Femur (tissue), 1 donor: ENCODE results near the gene FAM9C.
"Not testable (repeated sequence)": the region's sequence is repeated elsewhere in the genome, so short reads cannot be mapped to it uniquely, and the experiment has no call there.

ENCODE experiments used
- DNase-seq: peaks from one replicate; pipeline ENCODE4 v3.0.0-alpha.2; 2017

The FAM9C gene

DNA sequence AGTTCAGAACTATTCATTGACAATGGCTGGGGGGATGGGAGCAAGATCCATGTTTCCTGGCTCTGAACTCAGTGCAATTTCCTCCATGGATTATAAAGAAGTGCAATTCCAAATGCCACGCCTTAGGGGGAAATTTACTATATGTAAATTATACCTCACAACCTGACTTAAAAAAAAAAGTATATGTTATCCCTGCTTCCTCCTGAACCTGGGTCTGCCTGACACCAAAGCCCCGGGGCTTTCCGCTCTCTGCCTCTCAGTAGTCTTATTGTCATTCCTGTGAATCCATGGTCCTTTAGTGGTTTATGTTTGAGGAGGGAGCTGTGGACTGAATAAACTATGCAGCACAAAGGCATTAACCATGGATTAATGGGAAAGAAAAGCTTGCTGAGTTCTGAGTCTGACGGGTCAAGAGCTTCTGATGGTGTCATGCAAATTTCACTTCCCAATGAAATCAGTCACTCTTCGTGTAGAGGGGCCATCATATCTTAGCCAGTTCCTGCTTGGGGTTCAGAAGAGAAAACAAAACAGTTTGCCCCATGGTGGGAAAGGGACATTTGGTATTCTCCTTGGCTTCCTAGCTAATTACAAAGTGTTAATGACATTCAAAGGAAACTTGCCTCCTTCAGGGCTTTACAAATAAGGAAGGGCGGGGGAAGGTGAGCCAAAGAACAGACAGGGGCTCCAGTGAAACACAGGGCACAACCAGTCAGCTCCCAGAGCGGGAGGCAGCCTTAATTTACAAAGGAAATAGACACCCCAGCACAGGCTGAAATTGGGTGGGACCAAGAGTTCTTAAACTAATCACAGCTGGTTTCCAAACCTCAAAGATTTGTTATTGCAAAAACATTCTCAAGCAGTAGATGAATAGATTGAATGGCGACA, 14.3 kb downstream of the FAM9C start:
- DNase-seq: no peak

DNA sequence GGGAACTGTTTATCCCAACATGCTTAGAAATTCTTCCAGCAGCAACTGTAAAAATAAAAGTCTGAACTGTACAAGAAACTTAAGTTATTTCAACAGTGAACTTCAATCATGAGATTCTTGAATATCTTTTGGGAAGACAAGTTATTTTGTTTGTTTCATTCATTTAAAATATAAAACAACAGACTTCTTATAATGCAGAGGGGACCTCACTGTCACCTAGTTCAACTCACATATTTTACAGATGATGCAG, 14.9 kb downstream of the FAM9C start:
- no peak for DNase-seq

DNA sequence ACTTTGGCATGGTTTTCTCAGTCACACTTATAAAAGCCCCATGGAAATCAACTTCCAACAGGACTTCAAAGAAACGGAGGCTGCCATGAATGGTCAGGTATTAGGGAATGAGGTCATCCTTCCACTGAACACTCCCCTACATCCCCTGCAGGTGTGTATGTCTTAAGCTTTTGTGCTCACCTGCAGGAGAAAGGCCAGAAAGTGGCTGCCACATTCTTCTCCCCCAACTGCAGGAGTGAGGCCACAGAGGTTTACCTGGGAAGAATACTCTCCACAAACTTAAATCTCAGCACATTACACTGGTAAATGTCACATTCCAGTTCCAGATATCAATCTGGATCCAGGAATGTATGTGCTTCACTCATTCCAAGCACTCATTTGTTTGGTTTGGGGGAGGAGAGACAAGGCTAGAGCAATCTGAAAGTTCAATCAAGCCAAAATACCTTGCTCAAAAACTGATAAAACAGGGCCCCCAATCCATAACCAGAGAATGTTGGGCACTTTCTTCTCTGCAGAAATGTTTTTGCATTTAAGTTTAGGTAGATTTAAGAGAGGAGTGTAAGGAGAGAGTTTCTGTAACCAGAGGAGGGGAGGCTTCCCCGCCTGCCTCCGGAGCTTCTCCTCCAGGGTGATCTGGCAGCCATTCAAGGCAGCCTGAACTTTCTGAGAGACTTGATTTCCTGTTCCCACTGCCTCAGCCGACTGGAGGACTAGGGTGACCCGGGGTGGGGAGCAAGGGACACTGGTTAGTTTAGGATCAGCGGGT, 15.4 kb downstream of the FAM9C start:
- DNase-seq: peak; percentile 53

DNA sequence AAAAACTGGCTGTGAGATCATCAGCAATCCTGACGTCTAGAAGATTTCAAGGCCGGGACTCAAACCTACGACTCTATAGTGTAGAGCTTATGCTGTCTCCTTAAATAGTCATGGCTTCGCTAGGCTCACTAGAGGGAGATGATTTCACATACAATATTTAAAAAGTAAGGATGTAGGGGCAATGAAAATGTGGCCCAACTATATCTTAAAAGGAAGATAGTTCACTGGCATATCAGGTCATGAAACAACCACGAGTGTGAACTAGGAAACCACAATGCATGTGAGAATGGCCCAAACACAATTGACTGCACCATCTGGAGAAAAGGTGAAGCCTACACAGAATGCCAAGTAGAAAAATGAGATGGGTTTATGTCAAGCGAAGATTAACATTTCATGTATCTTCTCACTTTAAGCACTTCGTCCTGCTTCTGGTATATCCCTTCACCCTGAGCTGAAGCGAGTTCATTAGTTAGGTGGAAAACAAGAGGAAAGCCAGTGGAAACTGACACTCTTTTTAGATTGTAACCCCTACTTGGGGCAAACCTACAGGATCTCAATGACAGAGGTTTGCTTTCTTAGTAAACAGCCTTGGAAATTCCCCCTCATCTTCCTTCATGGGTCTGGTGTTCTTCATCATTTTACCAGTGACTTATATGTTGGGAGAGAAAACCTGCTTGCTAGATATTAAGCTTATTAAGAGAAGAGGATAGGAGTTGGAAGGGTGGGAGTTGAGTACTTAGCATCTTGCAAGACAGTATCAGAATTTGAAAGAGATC, 17.4 kb downstream of the FAM9C start:
- no peak for DNase-seq

DNA sequence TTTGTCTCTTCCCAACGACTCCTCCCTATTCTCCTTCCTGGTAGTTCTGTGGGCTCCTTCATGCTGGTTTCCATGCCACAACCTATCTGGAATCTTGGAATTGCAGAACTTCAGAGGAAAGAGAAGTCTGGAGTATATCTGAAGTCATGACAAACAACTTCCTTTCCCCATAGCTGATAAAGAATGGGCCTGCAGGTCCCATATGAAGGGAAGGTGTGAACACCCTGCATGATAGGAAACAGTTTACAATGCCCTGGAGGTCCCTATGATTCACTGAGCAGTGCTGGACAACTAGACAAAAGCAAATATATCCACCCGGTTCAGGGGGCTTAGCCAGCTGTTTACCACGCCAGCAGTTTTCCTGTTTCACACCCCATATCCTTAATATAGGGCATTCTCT, 19.4 kb downstream of the FAM9C start:
- no peak for DNase-seq

DNA sequence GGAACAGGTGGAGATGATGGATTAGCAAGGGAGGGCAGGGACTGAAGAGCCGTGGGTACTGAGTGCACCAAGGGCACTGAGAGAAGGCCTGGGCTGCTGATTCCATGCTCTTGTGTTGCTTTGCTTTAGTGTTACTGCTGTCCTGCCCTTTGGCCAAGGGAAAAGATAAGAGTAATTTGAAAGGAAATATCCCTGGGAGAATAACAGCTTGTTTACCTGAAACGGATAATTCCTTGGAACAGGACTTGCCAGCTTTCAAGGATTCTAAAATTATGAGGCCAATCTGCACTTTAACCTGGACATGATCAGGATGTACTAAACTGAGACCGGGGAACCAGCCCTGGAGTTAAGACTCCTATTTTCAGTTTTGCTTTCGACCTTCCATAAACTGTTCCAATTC, 20.4 kb downstream of the FAM9C start:
- no peak for DNase-seq

DNA sequence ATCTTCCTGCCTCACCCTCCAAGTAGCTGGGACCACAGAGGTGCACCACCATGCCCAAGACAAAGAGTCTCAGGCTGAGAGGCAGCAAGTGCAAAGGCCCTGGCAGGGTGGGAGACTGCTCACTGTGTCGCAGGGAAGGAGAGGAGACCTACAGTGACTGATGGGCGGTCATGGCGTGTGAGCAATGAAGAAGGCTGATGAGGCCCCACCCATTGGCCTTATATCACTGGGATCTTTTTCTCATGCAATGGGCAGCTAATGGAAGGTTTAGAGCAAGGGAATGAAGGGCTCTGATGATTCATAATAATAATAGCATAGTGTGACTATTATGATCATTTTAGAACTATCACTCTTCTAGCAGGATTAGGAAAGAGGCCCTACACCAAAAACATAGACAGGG, 20.9 kb downstream of the FAM9C start:
- no peak for DNase-seq

DNA sequence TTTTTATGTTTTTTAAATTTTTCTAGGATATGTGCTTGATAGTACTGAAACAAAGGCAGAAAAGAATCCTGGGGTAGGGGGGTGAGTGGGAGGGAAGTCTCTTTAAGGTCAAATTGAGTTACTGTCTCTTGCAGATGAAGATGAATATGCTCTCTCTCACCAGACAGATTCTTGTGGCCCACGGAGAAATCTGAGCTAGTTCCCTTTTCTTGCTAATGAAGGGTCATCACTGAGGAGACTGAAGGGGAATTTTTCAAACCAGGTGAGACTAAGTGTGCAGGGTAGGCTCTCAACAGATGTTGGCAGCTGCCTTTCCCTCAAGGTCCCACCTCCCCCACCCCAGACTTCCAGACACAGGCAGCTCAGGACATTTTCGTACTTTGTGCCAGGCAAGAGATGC, 21.5 kb downstream of the FAM9C start:
- no peak for DNase-seq

DNA sequence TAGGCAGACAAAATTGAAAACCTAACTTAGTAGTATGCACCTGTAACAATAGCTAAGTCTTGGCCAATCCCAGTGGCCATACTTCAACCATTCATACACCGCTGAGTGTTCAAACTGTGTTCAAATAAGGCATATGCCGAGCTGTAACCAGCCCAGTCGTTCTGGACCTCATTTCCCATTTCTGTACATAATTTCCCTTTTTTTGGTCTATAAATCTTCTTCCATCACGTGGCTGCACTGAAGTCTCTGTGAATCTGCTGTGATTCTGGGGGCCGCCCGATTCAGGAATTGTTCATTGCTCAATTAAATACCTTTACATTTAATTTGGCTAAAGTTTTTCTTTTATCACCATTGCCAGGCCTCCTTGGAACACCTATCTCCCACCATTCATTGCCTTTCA, 27.7 kb downstream of the FAM9C start:
- not testable (repeated sequence) for DNase-seq

DNA sequence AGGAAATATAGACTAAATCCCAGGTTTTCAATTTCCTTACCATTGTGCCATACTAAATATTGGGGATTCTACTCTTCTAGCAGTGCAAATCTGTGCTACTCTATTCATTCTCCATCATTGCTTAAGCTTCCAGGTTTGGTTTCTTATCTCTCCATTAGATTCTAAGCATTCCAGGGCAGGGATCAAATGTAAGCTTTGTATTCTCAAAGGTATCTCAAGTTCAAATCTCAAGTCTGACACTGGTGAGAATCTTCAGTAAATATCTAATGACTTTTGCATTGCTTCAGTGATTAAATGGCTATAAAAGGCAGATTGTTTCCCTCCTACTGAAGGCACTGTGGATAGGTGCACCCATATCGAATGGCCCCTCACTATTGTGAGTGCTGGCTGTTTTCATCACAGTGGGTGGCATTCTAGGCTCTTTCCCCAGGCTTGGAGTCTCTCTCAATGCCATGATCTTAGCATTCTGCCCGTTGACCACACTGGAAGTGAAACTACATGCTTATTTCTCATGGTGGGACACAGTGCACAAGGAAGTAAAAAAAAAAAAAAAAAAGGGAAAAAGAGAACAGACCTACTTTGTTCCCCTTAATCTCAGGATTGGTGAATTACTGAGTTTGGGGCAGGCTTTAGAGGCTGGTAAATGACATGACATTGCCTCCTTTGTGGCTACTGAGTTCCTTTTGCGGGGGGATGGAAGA, 28.7 kb downstream of the FAM9C start:
- DNase-seq: no peak

DNA sequence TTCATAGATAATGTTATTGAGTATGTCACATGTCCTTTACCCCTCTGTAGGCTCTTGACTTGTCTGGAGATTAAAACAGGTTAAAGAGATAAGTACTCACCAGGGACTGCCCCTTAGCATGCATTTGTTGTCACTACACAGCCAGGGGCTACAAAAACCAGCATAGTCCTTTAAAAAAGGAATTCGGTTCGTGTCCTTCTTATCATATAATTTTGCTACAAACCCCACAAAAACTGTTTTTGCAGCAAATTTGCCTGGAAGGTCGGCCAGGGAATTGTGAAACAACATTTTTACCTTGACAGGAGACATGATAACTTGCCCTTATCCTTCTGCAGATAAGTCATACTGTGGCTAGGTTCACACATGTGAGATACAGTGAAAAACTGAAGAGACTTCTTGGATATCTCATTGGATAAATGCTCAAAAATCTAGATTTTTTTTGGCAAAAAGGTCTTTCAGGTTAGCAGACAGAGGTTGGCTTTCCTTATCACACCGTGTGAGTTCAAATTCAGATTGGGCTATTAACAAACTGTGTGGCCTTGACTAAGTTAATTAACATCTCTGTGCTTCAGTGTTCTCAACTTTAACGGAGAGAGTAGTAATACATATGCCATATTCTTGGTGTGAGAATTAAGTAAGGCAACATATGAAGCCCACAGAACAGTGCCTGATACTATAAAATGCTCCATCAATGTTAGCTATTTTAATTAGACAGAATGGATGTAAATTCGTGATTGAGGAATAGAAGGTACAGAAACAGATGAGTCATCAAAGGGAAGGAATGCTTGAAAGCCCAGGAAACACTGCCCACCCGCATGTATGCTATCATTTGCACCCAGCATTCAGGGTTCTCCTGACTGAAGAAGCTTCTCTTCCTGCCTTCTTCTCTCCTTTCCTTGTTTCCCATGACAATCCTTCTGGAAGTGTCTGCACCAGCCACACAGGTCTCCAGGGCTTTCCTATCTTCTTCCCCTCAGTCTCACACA, 30.0 kb downstream of the FAM9C start:
- DNase-seq: no peak

DNA sequence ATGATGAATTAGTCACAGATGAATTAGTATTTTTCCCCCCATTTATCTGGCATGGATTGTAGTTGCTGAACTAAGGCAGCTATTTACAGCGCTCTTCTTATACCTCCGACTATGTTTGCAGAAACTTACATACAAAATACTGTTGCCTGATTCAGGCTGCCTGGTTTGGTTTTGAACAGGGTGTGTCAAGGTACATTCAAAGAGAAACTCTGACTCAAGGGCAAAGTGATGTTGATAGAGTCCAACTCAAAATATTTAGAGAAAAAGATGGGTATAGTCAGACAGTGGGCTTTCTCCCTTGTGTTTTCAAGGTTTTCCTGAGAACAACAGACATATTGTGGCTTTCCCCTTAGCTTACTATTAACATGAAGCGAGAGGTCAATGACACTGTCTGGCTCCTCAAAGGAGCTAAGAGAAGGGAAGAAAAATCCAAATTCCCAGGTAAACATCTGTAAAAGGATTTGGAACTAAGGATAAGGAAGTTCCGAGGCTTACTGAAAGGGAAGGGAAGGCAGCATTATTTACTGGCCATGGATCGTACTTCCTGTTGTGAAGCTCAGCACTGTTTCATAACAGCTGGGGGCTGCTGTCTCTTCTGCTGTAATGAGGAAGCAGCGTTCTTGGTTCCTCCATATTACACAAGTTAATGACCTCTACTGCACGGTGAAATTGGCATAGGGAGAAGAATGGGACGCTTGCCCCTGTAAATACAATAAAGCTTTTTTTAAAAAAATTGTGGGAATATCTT, 30.9 kb downstream of the FAM9C start:
- peak; percentile 36 for DNase-seq

DNA sequence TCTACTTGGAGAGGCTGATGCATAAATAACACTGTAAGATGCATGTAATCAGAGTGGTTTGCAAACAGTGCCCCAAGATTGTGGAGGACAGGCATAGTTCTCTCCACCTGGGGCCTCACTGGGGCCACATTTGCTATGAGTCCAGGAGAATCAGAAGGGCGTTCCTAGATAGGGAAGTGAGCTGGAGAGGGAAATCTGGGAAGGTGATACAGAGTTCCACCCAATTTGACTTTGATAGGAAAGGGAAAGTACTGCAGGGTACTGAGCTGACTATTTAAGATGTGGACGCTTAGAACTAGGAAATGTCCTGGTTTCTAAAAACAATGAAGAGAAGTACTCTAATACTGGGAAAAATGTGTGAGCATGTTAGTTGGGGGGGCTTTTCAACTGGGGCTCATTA, 33.9 kb downstream of the FAM9C start:
- no peak for DNase-seq

DNA sequence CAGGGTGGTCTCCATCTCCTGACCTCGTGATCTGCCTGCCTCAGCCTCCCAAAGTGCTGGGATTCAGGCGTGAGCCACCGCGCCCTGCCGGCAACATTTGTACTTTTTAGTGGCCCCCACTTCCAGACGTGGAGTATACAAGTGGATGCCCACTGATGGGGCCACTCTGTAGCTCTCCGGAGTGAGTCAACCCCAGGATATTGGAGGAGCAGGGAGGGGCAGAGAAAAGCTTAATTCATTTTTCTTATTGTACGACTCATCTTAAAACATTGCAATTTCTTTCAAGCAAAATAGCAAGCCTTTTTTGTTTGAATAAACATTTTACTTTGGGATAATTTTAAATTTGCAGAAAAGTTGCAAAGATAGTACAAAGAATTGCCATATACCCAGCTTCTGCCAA, 34.6 kb downstream of the FAM9C start:
- DNase-seq: no peak

DNA sequence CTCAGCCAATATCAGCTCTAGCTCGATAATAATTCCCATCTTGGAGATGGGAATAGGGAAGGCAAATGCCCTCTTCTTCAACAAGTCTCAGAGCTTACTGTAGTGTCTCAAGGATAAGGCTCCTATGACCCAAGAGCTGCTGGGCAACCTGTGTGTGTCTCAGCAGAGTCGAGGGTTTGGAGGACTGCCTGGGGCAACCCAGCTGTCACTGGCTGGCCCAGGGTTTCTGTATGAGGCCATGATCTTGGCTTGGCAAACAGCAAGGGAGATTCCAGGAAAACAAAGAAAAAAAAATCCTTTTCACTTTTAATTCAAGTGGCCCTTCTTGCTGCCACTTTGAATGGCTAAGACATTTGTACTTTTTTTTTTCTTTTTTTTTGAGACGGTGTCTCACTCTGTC, 35.1 kb downstream of the FAM9C start:
- DNase-seq: no peak

DNA sequence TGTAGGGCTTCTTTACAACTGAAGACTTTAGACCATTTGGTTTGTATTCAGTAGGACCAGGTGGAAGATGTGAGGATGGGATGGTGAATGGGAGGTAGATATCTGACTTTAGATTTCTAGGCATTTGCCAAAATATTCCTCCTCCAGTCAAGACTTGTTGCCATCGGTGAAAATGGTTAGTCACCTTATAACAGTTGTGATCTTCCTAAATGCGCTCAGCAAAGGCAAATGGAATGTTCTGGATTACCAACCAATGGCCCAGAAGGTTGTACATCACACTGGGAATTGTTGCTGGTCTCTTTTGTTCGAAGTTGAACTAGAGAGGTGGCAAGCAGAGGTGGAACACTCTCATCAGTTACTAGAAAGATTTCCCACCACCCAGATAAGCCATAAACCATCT, 35.6 kb downstream of the FAM9C start:
- DNase-seq: no peak

DNA sequence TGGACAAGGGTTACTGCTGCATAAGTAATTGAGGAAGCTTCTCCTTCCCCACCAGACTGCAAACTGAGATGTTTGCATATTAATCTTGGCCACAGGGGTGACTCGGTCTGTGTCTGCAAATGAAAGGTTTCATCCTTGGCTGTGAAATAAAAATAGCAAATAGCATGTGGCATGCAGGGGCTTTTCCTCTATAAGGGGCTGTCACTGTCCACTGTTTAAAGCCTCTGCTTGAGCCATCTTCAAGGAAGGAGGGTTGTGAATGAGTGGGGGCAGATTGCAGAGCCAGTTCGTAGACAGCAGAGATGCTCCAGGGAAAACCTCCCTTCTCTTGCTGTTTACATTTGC, 36.3 kb downstream of the FAM9C start:
- no peak for DNase-seq

DNA sequence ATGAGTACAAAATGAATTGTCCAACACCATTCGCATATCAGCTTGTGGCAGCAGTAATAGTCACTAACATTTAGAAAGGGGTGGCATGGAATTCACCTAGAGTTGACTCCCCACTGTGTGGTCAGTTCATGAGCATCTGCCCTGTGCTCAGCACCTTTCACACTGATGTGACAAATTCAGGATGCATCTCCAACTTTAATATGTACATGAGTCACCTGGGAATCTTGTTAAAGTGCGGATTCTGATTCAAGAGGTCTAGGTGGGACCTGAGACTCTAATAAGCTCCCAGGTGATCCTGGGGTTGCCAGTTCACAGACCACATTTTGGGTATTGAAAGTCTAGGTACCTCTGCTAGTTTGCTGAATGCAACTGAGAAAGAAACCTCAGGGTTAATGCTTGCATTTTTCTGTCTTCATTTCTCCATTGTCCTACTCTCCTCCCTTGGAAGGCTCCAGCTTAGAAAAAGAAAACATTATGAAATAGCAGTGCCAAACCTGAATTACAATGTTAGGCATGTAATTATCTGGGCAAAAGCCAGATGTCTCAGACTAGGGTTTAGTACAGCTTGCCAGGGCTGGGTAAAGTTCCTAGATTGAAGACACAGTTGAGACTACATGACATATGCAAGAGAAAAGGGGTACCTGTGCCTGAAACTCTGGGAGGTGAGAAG, 36.8 kb downstream of the FAM9C start:
- no peak for DNase-seq

DNA sequence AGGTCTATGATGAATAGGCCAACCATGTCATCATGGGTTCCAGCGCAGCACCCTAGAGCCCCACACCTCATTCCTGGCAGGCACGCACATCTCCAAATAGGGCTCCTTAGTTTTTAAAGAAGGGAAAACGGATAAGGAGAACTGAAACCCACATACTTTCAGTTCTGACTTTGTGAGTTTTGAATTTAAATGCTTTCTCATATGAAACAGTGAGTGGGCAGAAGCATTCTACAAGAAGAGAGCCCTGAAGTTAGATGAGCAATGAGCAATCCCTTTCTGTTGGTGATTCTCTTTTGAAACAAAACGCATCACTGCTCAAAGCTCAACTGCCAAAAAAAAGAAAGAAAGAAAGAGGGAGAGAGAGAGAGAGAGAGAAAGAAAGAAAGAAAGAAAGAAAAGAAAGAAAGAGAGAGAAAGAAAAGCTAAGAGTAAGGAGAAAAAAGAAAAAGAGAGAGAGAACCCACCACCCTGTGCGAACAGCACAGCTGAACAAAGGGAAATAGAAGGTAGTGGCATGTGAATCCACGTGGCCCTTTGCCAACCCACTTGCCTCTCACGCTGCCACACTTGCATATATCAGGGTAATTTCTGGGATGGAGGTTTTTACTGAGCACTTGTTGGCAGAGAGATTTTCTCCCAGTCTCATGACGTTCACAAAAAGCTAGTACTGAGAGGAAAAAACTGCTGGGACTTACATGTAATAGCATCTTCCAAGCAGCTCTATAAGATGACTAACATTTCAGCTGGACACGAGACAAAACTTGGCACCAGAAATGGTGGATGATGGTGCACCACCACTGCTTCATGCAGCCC, 38.6 kb downstream of the FAM9C start:
- DNase-seq: no peak
